Measurements from ENCODE around the gene SCYL2. TPM values are rescaled to one million over a fixed set of nuclear protein-coding genes. Genes with fewer than 3 reads are reported as not detected.

The SCYL2 gene
- total RNA-seq, 6 experiments from 2014 or later = 40.0 to 46.7 (median 40.8) TPM

DNA sequence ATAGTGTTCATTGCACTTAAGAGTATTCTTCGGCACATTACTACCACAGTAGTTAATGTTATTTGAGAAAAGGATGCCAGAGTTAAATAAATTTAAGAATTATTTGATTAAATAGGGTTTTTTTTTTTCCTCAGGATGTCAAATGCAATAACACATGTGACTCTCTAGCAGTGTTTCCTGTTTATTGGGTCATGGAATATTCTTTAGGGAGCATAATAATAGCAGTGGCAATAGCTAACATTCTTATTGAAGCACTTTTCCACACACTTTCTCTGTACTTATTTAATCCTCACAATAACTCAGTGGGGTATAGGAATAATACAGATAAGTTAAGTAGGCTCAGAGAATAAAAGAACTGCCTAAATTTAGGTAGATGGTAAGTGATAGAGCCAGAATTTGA, 44.3 kb downstream of the SCYL2 start:
- no peak for TF ChIP-seq CTCF (IDR thresholded peaks at IDR 0.05)
- Mint-ChIP-seq H3K27me3 (ENCODE audit: insufficient read depth) (peaks cover 2% of the 10 kb centered on the region; the same call in 1 of the 2 replicates), H3K4me3 (no peak overlapping the region), H3K9me3 (peaks cover 5% of the 10 kb centered on the region; the same call in 1 of the 2 replicates), H3K27ac (no peak overlapping the region), H3K36me3 (ENCODE audit: low read depth) (peaks cover 23% of the 10 kb centered on the region), H3K4me1 (ENCODE audit: low read depth) (no peaks in the 10 kb centered on the region)
- DNase-seq = no peak

DNA sequence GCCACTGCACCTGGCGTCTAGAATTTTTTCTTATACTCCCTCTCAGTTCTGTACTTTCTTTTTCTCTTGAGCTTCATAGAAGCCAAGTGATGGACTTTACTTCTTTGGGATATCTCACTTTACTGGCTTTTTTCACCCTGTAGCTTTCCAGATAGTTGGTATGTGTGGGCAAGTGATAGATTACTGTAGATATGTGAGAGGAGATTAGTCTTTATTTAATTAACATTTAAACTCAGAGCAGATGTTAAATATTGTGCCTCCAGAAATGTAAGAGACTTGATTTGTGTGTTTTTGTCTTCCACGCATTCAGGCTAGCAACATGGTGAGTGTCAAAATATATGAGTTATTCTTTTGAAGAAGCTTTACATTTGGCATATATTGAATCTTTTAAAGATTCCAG, 50.4 kb downstream of the SCYL2 start:
- Mint-ChIP-seq H3K27ac (no peak overlapping the region), H3K9me3 (no peaks in the 10 kb centered on the region), H3K36me3 (ENCODE audit: low read depth) (peaks cover 11% of the 10 kb centered on the region), H3K4me3 (no peak overlapping the region), H3K4me1 (ENCODE audit: low read depth) (no peaks in the 10 kb centered on the region), H3K27me3 (ENCODE audit: insufficient read depth) (peaks cover 2% of the 10 kb centered on the region; the same call in 1 of the 2 replicates)
- DNase-seq = no peak
- no peak for TF ChIP-seq CTCF (IDR thresholded peaks at IDR 0.05)

DNA sequence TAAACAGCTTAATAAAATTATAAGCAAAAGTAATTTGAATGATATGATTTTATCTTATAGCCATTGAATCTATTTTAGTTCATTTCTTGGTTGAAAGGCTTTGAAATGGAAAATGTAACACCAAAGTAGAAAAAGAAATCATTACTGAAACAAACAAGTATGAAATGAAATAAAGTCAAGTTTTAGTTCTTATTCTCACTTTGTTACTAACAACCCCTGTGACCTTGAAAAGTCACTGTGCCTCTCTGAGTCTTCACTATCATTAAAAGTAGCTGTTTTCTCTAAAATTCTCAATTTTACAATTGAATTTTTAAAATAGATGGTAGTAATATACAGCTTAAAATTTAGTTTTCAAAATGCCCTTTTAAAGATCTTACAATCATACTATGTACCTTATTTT, 57.5 kb downstream of the SCYL2 start:
- Mint-ChIP-seq H3K36me3 (ENCODE audit: low read depth) (peaks cover 7% of the 10 kb centered on the region), H3K4me1 (ENCODE audit: low read depth) (no peaks in the 10 kb centered on the region), H3K9me3 (no peaks in the 10 kb centered on the region), H3K27me3 (ENCODE audit: insufficient read depth) (no peaks in the 10 kb centered on the region), H3K27ac (no peak overlapping the region), H3K4me3 (no peak overlapping the region)
- no peak for DNase-seq
- TF ChIP-seq CTCF (IDR thresholded peaks at IDR 0.05) = no peak

- H3K4me3 Mint-ChIP-seq = no peak overlapping the region
- H3K27me3 Mint-ChIP-seq (ENCODE audit: insufficient read depth) = no peaks in the 10 kb centered on the region
- no peak for DNase-seq
- H3K9me3 Mint-ChIP-seq = no peaks in the 10 kb centered on the region
- H3K36me3 Mint-ChIP-seq (ENCODE audit: low read depth) = peaks cover 5% of the 10 kb centered on the region
- no peak overlapping the region for H3K27ac Mint-ChIP-seq
- no peak for TF ChIP-seq CTCF (IDR thresholded peaks at IDR 0.05)
- H3K4me1 Mint-ChIP-seq (ENCODE audit: low read depth) = no peaks in the 10 kb centered on the region
These were observed 59.2 kb downstream of the SCYL2 start for GRCh38 chr12:100326208-100326607.

GRCh38 chr12:100329800-100330199, 62.8 kb downstream of the SCYL2 start:
- no peak for TF ChIP-seq CTCF (IDR thresholded peaks at IDR 0.05)
- Mint-ChIP-seq H3K4me3 (no peak overlapping the region), H3K27me3 (ENCODE audit: insufficient read depth) (no peaks in the 10 kb centered on the region; the same call in 1 of the 2 replicates), H3K4me1 (ENCODE audit: low read depth) (no peaks in the 10 kb centered on the region), H3K36me3 (ENCODE audit: low read depth) (peaks cover 5% of the 10 kb centered on the region; the same call in 1 of the 2 replicates), H3K27ac (no peak overlapping the region), H3K9me3 (no peaks in the 10 kb centered on the region)
- DNase-seq = no peak

DNA sequence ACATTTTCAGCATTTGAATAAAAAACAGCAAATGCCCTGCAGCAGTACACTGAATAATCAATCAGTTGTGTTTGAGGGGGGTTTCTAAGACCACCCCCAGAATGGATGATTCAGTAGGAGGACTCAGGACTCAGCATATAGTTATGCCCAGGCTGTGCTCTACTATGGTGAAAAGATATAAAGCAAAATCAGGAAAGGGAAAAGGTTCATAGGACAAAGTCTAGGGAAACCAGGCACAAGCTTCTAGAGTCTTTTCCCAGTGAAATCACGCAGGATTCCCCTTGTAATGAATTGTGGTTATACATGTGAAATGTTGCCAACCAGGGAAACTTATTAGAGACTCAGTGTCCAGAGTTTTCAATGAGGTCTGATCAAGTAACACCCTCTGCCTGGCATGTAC, 64.9 kb downstream of the SCYL2 start:
- Mint-ChIP-seq H3K36me3 (ENCODE audit: low read depth) (peaks cover 8% of the 10 kb centered on the region; the same call in 1 of the 2 replicates), H3K27ac (no peak overlapping the region), H3K4me3 (no peak overlapping the region), H3K9me3 (no peaks in the 10 kb centered on the region), H3K4me1 (ENCODE audit: low read depth) (no peaks in the 10 kb centered on the region), H3K27me3 (ENCODE audit: insufficient read depth) (no peaks in the 10 kb centered on the region; the same call in 1 of the 2 replicates)
- no peak for TF ChIP-seq CTCF (IDR thresholded peaks at IDR 0.05)
- DNase-seq = no peak
